ENCODE measurements around the gene DMWD.

Gene DMWD, protein sequence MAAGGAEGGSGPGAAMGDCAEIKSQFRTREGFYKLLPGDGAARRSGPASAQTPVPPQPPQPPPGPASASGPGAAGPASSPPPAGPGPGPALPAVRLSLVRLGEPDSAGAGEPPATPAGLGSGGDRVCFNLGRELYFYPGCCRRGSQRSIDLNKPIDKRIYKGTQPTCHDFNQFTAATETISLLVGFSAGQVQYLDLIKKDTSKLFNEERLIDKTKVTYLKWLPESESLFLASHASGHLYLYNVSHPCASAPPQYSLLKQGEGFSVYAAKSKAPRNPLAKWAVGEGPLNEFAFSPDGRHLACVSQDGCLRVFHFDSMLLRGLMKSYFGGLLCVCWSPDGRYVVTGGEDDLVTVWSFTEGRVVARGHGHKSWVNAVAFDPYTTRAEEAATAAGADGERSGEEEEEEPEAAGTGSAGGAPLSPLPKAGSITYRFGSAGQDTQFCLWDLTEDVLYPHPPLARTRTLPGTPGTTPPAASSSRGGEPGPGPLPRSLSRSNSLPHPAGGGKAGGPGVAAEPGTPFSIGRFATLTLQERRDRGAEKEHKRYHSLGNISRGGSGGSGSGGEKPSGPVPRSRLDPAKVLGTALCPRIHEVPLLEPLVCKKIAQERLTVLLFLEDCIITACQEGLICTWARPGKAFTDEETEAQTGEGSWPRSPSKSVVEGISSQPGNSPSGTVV

GRCh38 chr19:45792470-45793177 is at the start of gene DMWD:
Gene DMWD (minus strand): TSS chr19:45792845. CDS start chr19:45792756, 89 bp downstream.
- ATAC-seq (peak; percentile 91), DNase-seq (peak; percentile 100)

- DNase-seq (no peak), ATAC-seq (no peak)
Measured at GRCh38 chr19:45842198-45842597, 49.6 kb upstream of the DMWD start.

DNA sequence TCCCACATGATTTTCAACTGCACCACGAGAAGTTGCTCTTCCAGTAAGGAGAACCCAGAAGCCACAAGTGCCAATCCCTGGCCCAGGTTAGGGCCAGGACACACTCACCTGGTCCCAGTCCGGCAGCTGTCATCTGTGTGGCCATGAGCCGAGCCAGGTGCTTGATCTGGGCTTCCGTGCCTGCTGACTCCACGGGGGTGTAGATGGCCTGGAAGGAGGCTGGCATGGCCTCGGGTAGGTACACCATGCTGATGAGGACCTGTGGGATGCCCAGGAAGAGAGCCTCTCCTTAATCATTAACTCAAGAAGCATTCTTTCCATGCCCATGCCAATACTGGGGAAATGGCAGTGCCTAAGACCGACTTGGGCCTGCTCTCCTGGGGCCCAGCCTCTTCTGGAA is 42.3 kb upstream of the DMWD start:
- DNase-seq (no peak), ATAC-seq (no peak)

GRCh38 chr19:45828945-45829344 is 36.3 kb upstream of the DMWD start:
- no peak for DNase-seq

GRCh38 chr19:45828523-45828922 is 35.9 kb upstream of the DMWD start:
- DNase-seq (no peak), ATAC-seq (no peak)

More at GRCh38 chr19:45828945-45829344, 36.3 kb upstream of the DMWD start:
- ATAC-seq: no peak

DNA sequence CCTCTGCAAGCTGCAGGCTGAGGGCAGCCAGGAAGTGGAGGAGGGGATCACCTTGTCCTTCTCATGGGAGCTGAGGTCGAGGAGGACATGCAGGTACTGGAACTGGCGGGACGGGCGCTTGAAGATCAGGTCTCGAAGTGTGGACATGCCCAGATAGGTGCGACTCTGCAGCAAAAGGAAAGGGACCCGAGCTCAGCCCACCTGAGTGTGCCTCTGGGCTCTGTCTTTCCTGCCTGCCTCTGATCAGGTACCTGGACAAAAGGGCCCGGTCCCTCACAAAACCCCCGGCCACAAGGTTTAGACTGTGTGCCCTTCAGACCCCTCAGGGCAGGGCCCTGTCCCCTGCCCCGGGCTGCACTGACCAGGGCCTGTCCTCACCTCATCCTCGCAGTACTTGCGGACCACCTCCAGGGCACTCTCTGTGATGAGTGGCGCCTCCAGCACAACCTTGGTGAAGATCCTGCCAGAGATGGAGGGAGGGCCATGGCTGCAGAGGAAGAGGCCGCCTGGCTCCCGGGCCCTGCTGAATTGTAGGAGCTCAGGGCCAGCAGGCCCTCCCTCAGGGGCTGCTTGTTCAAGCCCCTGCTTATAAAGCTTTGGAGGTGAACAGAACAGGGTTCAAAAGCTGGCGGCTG is 34.9 kb upstream of the DMWD start:
- ATAC-seq (no peak), DNase-seq (no peak)

- ATAC-seq (no peak), DNase-seq (no peak)
Measured at GRCh38 chr19:45826934-45827333, 34.3 kb upstream of the DMWD start.

GRCh38 chr19:45825917-45826893 is 33.6 kb upstream of the DMWD start:
- DNase-seq (no peak), ATAC-seq (no peak)

- DNase-seq (no peak), ATAC-seq (no peak)
Measured at GRCh38 chr19:45825263-45825605, 32.6 kb upstream of the DMWD start.

DNA sequence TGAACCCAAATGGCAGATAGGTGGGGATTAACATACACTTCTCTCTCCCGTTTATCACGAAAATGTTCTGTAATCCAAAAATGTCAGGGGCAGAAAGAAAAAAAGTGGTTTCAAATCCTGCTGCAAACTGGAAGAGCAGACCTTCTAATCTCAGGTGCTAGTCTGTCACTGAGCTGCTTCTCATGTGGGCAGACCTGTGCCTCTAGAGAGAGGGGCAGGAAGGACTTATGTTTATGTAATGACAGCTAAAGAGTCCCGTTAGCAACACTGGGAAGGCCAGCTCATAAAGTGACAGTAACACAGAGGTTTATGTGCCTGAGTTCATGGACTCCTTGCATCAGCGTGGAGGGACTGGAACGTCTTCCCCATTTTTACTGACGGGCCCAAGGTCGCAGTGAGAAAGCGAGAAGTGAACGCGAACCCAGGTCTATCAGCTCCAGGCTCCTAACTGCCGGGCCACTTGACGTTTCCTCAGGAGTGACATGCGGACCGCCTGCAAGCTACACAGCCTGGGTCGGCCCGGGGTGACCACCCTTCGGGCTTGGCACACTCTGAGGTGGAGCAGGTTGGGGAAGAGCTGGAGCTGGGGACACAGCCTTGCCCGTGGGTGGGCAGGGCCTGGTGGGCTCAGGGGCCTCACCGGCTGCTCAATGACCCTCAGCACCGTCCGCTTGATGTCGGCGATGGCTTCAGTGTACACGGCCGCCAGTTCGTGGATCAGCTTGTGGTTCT is 32.1 kb upstream of the DMWD start:
- ATAC-seq: no peak
- no peak for DNase-seq

DNA sequence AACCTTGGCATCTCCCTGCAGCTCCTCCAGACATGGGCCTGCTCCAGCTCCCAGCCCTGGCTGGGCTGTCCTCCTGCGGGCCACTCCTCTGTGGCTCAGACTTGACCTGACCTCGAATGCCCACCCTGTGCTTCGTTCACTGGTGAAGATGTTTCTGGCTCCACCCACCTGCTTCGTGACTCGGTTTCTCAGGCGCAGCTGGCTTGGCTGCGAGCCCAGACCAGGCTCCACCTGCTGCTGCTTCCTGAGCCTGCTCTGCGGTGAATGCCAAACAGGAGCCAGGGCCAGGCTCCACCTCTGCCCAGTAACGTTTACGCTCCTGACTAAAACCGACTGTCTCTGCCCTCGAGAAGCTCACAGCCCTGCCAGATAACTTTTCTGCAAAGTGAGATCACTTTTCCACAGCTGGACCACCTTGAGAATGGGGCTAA is 31.4 kb upstream of the DMWD start:
- ATAC-seq (no peak), DNase-seq (no peak)

DNA sequence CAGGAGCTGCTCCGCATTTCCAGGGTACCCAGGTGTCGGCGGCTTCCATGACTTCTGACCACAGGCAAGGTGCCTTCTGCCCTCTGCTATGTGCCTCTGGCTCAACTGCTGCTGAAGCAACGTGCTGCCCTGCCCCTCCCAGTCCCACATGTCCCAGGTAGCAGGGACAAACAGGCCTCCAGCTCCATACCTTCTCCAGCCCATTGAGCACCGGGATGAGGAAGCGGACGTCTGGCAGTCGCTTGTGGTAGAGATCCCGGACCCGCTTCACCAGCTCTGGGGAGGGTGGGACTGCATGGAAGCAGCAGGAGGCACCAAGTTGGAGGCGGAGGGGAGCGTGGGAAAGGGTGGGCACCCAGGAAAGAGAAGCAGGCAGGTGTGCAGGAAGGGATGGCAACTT is 30.5 kb upstream of the DMWD start:
- ATAC-seq: no peak
- no peak for DNase-seq

DNA sequence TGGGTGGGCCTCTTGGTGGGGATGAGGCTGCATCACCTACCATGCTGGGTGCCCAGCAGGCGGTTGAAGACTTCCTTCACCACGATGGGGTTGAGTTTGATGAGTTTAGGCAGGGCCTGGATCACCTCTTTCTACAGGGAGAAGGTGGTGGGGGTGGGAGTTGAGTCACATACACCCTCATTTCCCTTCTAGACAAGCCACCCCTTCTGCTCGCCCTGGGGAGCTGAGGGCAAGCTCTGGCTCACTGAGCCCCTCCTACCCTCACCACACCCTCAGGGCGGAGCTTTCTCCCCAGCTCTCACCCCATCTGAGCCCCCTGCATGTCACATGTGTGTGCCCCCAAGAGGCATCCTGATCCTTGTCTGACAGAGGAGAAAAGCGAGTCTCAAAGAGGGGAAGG is 30.1 kb upstream of the DMWD start:
- no peak for DNase-seq

DNA sequence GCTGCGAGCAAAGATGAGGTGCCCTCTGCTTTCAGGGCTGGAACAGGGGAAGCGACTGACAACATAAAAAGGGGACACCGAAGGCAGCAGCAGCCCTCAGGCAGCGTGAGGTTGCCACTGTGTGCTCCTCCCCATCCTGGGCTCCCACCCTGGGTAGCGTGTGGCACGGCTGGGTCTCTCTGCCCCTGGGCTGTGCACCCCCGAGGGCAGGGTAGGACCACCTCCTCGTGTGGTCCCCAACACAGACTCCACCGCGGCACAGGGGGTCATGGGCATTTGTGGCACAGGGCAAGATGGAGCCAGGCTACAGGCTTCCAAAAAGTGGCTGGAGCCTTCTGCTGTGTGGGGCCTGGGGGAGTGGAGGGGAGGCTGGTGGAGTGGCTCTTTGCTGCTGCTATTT is 28.9 kb upstream of the DMWD start:
- no peak for DNase-seq
- ATAC-seq: no peak

More for the DNA sequence above, 30.1 kb upstream of the DMWD start:
- no peak for ATAC-seq

GRCh38 chr19:45821103-45821521 is 28.5 kb upstream of the DMWD start:
- DNase-seq (no peak), ATAC-seq (no peak)

DNA sequence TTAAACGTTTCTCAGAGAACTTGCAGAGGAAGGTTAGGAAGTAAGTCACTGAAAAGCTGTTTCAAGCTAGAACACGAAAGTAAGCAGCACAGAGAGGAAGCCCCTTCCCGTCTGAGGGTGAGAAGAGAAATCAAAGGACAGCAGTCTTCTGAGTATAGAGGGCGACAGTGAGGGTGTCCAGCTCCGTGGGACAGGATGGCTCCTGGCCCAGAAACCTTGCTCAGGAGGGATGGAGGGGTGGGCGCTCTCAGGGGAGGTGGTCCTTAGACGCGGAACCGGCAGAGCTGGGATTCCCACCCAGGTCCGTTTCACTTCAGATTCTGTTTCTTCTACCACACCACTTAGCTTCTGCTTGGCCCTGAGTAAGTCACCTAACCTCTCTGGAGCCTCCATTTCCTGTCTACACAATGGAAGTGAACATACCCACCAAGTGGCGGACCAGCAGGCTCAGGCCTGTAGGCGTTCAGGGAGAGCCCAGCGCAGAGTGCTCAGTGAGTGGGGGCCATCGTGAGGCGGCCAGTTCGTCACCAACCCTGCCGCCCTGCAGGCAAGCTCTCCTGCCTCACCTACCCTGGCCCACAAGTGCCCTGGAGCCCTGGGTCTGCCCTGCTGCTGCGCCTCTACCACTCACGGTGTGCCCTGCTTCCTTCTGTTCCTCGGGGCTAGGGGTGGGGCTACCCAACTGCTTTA is 27.9 kb upstream of the DMWD start:
- no peak for ATAC-seq
- DNase-seq: no peak

DNA sequence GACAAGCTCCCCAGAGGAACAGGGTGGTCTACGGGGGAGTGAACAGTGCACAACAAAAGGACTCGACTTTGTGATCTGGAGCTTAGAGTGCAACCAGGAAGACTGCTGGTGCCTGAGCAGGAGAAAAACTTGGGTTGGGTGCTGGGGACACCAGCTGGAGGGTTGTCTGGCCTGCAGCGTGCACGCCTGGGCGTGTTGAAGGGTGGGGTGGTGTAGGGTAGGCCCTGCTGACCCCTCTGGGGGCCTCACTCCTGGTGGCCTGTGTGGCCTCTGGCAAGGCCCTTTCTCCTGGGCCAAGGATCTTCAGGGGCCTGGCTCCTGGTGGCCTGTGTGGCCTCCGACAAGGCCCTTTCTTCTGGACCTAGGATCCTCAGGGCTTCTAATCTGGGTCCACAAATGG is 27.1 kb upstream of the DMWD start:
- no peak for ATAC-seq
- no peak for DNase-seq

- ATAC-seq (no peak), DNase-seq (no peak)
Measured at GRCh38 chr19:45817725-45818301, 25.2 kb upstream of the DMWD start.

DNA sequence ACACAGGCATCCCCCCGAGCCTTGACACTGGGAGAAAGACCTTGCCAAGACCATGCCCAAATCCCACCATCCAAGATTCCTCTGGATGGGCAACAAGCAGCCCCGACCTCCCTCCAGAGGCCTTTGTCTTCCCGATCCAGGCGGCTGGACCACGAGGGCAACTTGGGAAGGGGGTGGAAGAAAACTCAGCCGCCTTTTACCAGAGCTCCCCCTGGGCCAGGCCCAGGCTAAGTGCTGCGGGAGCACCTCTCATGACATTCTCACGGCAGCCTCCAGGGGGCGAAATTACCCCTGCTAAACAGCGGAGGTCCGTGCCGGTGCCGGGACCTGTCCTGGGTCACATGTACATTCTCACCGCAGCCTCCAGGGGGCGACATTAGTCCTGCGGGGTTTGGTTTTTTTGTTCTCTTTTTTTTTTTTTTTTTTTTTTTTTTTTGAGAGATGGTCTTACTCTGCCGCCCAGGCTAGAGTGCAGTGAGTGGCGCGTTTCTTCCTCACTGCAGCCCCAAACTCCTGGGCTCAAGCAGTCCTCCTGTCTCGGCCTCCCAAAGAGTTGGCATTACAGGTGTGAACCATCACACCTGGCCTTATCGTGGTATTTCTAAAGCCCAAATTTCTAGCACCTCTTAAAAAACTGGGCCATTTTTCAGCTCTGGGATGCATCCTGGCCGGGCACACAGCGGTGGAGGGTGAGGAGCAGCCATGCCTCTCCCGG is 24.5 kb upstream of the DMWD start:
- ATAC-seq: peak; percentile 97

More for the DNA sequence above, 24.5 kb upstream of the DMWD start:
- peak; percentile 99 for DNase-seq
